Thoracic aorta (tissue), 2 donors: ENCODE measurements around the gene HSPA12A. TPM values are rescaled to one million over a fixed set of nuclear protein-coding genes. Genes with fewer than 3 reads are reported as not detected.

Source experiments
- ATAC-seq: fragments of 150-250 bp; one replicate; pipeline ENCODE4 v1.8.0; 2017; ENCODE audit warnings: low read depth; ENCODE audit not compliant: insufficient number of reproducible peaks, low FRiP score
- DNase-seq: peaks from one replicate; pipeline ENCODE4 v3.0.0-alpha.2; 2020; ENCODE audit warnings: low spot score
- H3K27ac ChIP-seq, 2 donors: fragments of 200-600 bp; sonication (generic); 1 replicate in 1 of 2; 2 replicates in 1 of 2; pipeline ENCODE4 v1.5.1; 2016; ENCODE audit warnings: mild to moderate bottlenecking in 2 of 2, moderate library complexity in 2 of 2
- H3K27me3 ChIP-seq: fragments of 200-600 bp; sonication (generic); replicated peaks from 2 replicates; pipeline ENCODE4 v1.6.0; 2016; ENCODE audit warnings: mild to moderate bottlenecking; ENCODE audit not compliant: insufficient read depth
- H3K36me3 ChIP-seq: fragments of 200-600 bp; sonication (generic); one replicate; pipeline ENCODE4 v1.5.1; 2016
- H3K4me1 ChIP-seq, 2 donors: fragments of 200-600 bp; sonication (generic); 1 replicate in 1 of 2; 2 replicates in 1 of 2; pipeline versions ENCODE4 v1.5.1 to v1.6.0; 2016; ENCODE audit warnings: low read depth in 2 of 2, mild to moderate bottlenecking in 1 of 2; ENCODE audit not compliant: control insufficient read depth in 1 of 2
- H3K4me3 ChIP-seq: fragments of 200-600 bp; sonication (generic); 2 replicates; pipeline ENCODE4 v1.5.1; 2016; ENCODE audit warnings: mild to moderate bottlenecking
- H3K9me3 ChIP-seq: fragments of 200-600 bp; sonication (generic); 2 replicates; pipeline ENCODE4 v1.5.1; 2016
- CTCF ChIP-seq: fragments of 200-600 bp; sonication (generic); IDR thresholded peaks from one replicate; pipeline ENCODE4 v1.5.1; 2019; ENCODE audit warnings: antibody characterized with exemption
- total RNA-seq, 2 donors: library from RNA; depleted of rRNA; stranded (reverse); fragments of >200 nt; gene quantifications; one replicate each; pipeline versions ENCODE4 v1.1.0 to v1.2.3, GENCODE V29; 2016

Gene HSPA12A
- total RNA-seq, 2 donors from 2014 or later: 10.2 to 13.6 TPM

- no peaks in the 10 kb centered on the region for H3K27me3 ChIP-seq
- no peak for ATAC-seq
- H3K27ac ChIP-seq: peak overlapping the region; percentile 95 to 96
- H3K36me3 ChIP-seq: no peaks in the 10 kb centered on the region
- H3K4me3 ChIP-seq: peak overlapping the region; percentile 88
- DNase-seq: no peak
- no peaks in the 10 kb centered on the region for H3K9me3 ChIP-seq
- no peak for TF ChIP-seq CTCF
- H3K4me1 ChIP-seq: peaks cover 0 to 7% of the 10 kb centered on the region in 2 donors
Measured at GRCh38 chr10:116741391-116742351, 695 bp downstream of the HSPA12A start.

- ATAC-seq (no peak), DNase-seq (no peak)
- no peaks in the 10 kb centered on the region for H3K27me3 ChIP-seq
- peaks cover 0 to 7% of the 10 kb centered on the region in 2 donors for H3K4me1 ChIP-seq
- no peaks in the 10 kb centered on the region for H3K36me3 ChIP-seq
- TF ChIP-seq CTCF: no peak
- peak overlapping the region; percentile 88 for H3K4me3 ChIP-seq
- no peaks in the 10 kb centered on the region for H3K9me3 ChIP-seq
- H3K27ac ChIP-seq: peak overlapping the region; percentile 95 to 96
Measured at GRCh38 chr10:116740971-116741370, 1.4 kb downstream of the HSPA12A start.

GRCh38 chr10:116738339-116738738 is 4.0 kb downstream of the HSPA12A start:
- Histone ChIP-seq H3K27me3 (no peaks in the 10 kb centered on the region), H3K4me1 (peaks cover 0 to 15% of the 10 kb centered on the region in 2 donors), H3K27ac (no peak overlapping the region), H3K9me3 (no peaks in the 10 kb centered on the region), H3K36me3 (no peaks in the 10 kb centered on the region), H3K4me3 (no peak overlapping the region)
- ATAC-seq (no peak), DNase-seq (no peak)
- TF ChIP-seq CTCF: no peak

- Histone ChIP-seq H3K27me3 (no peaks in the 10 kb centered on the region), H3K9me3 (no peaks in the 10 kb centered on the region), H3K4me3 (no peak overlapping the region), H3K27ac (no peak overlapping the region), H3K36me3 (no peaks in the 10 kb centered on the region), H3K4me1 (peaks cover 6 to 18% of the 10 kb centered on the region in 2 donors)
- ATAC-seq (no peak), DNase-seq (no peak)
- no peak for TF ChIP-seq CTCF
Measured at GRCh38 chr10:116737627-116738327, 4.6 kb downstream of the HSPA12A start.

GRCh38 chr10:116733566-116733965 is 8.8 kb downstream of the HSPA12A start:
- no peaks in the 10 kb centered on the region for H3K36me3 ChIP-seq
- no peaks in the 10 kb centered on the region for H3K27me3 ChIP-seq
- DNase-seq (no peak), ATAC-seq (no peak)
- H3K4me1 ChIP-seq: peaks cover 7 to 24% of the 10 kb centered on the region in 2 donors
- H3K9me3 ChIP-seq: no peaks in the 10 kb centered on the region
- peak overlapping the region in 1 of 2 donors; percentile 82 for H3K27ac ChIP-seq
- TF ChIP-seq CTCF: no peak
- no peak overlapping the region for H3K4me3 ChIP-seq
